Astrocyte (in vitro differentiated cells and primary cell): ENCODE data around the gene ATP5PO. TPM values are rescaled to one million over a fixed set of nuclear protein-coding genes. Genes with fewer than 3 reads are reported as not detected.

ENCODE experiments used
- DNase-seq: peaks from one replicate; pipeline ENCODE4 v3.0.0-alpha.2; 2010; ENCODE audit warnings: low read depth
- FAIRE-seq: peaks from 2 replicates; lab custom pipeline; 2011; peaks lifted over from hg19 to GRCh38; lab: Jason Lieb, UNC
- H2AFZ ChIP-seq: 2 replicates; pipeline ENCODE4 v1.6.0; 2012; ENCODE audit warnings: low read depth, low read length, inconsistent platforms
- H3K27ac ChIP-seq: 2 replicates; pipeline ENCODE4 v1.5.1; 2011; ENCODE audit warnings: low read depth, low read length, inconsistent platforms
- H3K27me3 ChIP-seq: 2 replicates; pipeline ENCODE4 v1.6.0; 2011; ENCODE audit warnings: low read length, inconsistent platforms; ENCODE audit not compliant: insufficient read depth
- H3K36me3 ChIP-seq: 2 replicates; pipeline ENCODE4 v1.5.1; 2011; ENCODE audit warnings: low read length, inconsistent platforms; ENCODE audit not compliant: insufficient read depth
- H3K4me1 ChIP-seq: 2 replicates; pipeline ENCODE4 v1.5.1; 2011; ENCODE audit warnings: low read length, inconsistent platforms; ENCODE audit not compliant: insufficient read depth
- H3K4me2 ChIP-seq: 2 replicates; pipeline ENCODE4 v1.6.0; 2012; ENCODE audit warnings: low read length, inconsistent platforms
- H3K4me3 ChIP-seq: 2 replicates; pipeline ENCODE4 v1.5.1; 2011; ENCODE audit warnings: low read depth, mild to moderate bottlenecking, low read length, inconsistent platforms; ENCODE audit not compliant: insufficient read depth
- H3K79me2 ChIP-seq: 2 replicates; pipeline ENCODE4 v1.6.0; 2012; ENCODE audit warnings: mild to moderate bottlenecking, low read length, inconsistent platforms; ENCODE audit not compliant: insufficient read depth
- H3K9ac ChIP-seq: 2 replicates; pipeline ENCODE4 v1.6.0; 2012; ENCODE audit warnings: mild to moderate bottlenecking, low read length, inconsistent platforms
- H3K9me3 ChIP-seq: 2 replicates; pipeline ENCODE4 v1.5.1; 2012; ENCODE audit warnings: low read depth, mild to moderate bottlenecking, low read length, inconsistent platforms; ENCODE audit not compliant: insufficient read depth
- H4K20me1 ChIP-seq: 2 replicates; pipeline ENCODE4 v1.6.0; 2012; ENCODE audit warnings: low read length, inconsistent platforms; ENCODE audit not compliant: insufficient read depth
- H3K27ac Mint-ChIP-seq: one replicate; pipeline ENCODE4 v1.8.0; 2021; ENCODE audit warnings: mild to moderate bottlenecking, mixed read lengths; ENCODE audit not compliant: unreplicated experiment
- H3K27me3 Mint-ChIP-seq: one replicate; pipeline ENCODE4 v1.8.0; 2021; ENCODE audit warnings: low read depth, mixed read lengths; ENCODE audit not compliant: unreplicated experiment
- H3K36me3 Mint-ChIP-seq: one replicate; pipeline ENCODE4 v1.8.0; 2021; ENCODE audit warnings: low read depth, mixed read lengths; ENCODE audit not compliant: unreplicated experiment
- H3K4me1 Mint-ChIP-seq: one replicate; pipeline ENCODE4 v1.8.0; 2021; ENCODE audit warnings: low read depth, mixed read lengths; ENCODE audit not compliant: unreplicated experiment
- H3K4me3 Mint-ChIP-seq: one replicate; pipeline ENCODE4 v1.8.0; 2021; ENCODE audit warnings: mild to moderate bottlenecking, moderate library complexity, mixed read lengths; ENCODE audit not compliant: unreplicated experiment
- H3K9me3 Mint-ChIP-seq: one replicate; pipeline ENCODE4 v1.8.0; 2021; ENCODE audit warnings: mild to moderate bottlenecking, mixed read lengths; ENCODE audit not compliant: unreplicated experiment
- EZH2 ChIP-seq: IDR thresholded peaks from 2 replicates; pipeline ENCODE4 v1.6.1; 2012; ENCODE audit warnings: mild to moderate bottlenecking, low read length, inconsistent platforms; ENCODE audit not compliant: insufficient read depth
- total RNA-seq: library from RNA; stranded (reverse); gene quantifications from 2 replicates; pipeline ENCODE4 v1.2.1, GENCODE V29; 2021
- TF ChIP-seq, protein P1 (sequence below): IDR thresholded peaks from 2 replicates; pipeline ENCODE4 v1.5.1; 2011; ENCODE audit warnings: low read depth, mild to moderate bottlenecking, inconsistent platforms, low read length, moderate library complexity; ENCODE audit not compliant: insufficient read depth

Gene ATP5PO
- total RNA-seq, 1 donor from 2014 or later: 171 TPM

DNA sequence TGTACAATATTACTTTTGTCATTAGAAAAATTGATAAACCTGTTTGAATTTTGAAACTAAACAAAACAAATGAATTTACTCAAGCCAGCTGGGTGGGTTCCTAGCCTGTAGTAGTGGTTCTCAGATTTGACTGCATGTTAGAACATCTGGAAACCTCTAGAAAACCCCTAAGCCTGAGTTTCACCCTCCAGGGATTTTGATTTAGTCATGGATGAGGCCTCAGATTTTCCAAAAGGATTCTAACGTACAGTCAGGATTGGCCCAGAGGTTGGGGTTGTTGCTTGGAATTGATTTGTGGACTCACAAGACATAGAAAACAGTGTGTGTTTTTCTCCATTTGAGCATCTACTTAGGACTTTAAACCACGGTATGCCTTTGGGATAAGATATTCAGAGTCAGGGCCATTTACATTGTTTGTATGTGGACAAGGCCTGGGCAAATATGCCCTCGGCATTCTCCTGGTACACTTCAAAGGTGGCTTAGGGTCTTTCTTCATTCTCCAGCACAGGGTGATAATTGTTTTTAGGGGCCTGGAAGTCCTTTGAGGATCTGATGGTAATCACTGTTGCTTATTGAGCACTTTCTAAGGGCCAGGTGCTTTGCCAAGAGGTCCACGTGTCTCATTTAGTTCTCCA is 42.6 kb downstream of the ATP5PO start:
- FAIRE-seq (no peak), DNase-seq (no peak)
- Histone ChIP-seq H3K4me3 (no peak overlapping the region), H3K79me2 (no peaks in the 10 kb centered on the region), H3K27me3 (no peaks in the 10 kb centered on the region), H3K4me2 (no peak overlapping the region), H3K9me3 (no peaks in the 10 kb centered on the region), H2AFZ (no peak overlapping the region), H3K4me1 (peaks cover 4% of the 10 kb centered on the region), H3K27ac (no peak overlapping the region), H3K36me3 (no peaks in the 10 kb centered on the region), H4K20me1 (no peaks in the 10 kb centered on the region), H3K9ac (no peak overlapping the region)
- no peak overlapping the region for H3K4me3 Mint-ChIP-seq
- no peaks in the 10 kb centered on the region for H3K9me3 Mint-ChIP-seq
- TF ChIP-seq, protein P1, sequence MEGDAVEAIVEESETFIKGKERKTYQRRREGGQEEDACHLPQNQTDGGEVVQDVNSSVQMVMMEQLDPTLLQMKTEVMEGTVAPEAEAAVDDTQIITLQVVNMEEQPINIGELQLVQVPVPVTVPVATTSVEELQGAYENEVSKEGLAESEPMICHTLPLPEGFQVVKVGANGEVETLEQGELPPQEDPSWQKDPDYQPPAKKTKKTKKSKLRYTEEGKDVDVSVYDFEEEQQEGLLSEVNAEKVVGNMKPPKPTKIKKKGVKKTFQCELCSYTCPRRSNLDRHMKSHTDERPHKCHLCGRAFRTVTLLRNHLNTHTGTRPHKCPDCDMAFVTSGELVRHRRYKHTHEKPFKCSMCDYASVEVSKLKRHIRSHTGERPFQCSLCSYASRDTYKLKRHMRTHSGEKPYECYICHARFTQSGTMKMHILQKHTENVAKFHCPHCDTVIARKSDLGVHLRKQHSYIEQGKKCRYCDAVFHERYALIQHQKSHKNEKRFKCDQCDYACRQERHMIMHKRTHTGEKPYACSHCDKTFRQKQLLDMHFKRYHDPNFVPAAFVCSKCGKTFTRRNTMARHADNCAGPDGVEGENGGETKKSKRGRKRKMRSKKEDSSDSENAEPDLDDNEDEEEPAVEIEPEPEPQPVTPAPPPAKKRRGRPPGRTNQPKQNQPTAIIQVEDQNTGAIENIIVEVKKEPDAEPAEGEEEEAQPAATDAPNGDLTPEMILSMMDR: no peak
- TF ChIP-seq EZH2: no peak
- peaks cover 4% of the 10 kb centered on the region for H3K27me3 Mint-ChIP-seq
- no peaks in the 10 kb centered on the region for H3K36me3 Mint-ChIP-seq
- H3K27ac Mint-ChIP-seq: no peak overlapping the region
- peaks cover 4% of the 10 kb centered on the region for H3K4me1 Mint-ChIP-seq

DNA sequence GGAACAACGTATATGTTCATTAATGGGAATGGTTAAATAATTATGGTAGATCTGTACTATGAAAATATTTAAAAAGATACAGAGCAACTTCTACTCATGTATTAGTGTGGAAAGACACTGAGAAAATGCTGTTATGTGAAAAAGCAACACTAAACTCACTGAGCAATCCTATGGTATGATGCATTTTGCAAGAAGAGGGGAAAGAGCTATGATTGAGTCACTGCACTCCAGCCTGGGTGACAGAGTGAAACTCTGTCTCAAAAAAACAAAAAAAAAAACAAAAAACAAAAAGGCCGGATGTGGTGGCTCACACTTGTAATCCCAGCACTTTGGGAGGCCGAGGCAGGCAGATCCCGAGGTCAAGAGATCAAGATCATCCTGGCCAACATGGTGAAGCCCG is 44.4 kb downstream of the ATP5PO start:
- Histone ChIP-seq H3K27me3 (no peaks in the 10 kb centered on the region), H3K27ac (no peak overlapping the region), H3K36me3 (no peaks in the 10 kb centered on the region), H2AFZ (no peak overlapping the region), H3K79me2 (no peaks in the 10 kb centered on the region), H3K9ac (no peak overlapping the region), H3K9me3 (no peaks in the 10 kb centered on the region), H3K4me3 (no peak overlapping the region), H3K4me2 (no peak overlapping the region), H3K4me1 (peaks cover 4% of the 10 kb centered on the region), H4K20me1 (no peaks in the 10 kb centered on the region)
- no peak overlapping the region for H3K4me3 Mint-ChIP-seq
- no peak for DNase-seq
- no peak for FAIRE-seq
- TF ChIP-seq, protein P1: no peak
- no peak for TF ChIP-seq EZH2
- no peaks in the 10 kb centered on the region for H3K9me3 Mint-ChIP-seq
- H3K36me3 Mint-ChIP-seq: no peaks in the 10 kb centered on the region
- peaks cover 3% of the 10 kb centered on the region for H3K4me1 Mint-ChIP-seq
- H3K27me3 Mint-ChIP-seq: peaks cover 6% of the 10 kb centered on the region
- no peak overlapping the region for H3K27ac Mint-ChIP-seq

DNA sequence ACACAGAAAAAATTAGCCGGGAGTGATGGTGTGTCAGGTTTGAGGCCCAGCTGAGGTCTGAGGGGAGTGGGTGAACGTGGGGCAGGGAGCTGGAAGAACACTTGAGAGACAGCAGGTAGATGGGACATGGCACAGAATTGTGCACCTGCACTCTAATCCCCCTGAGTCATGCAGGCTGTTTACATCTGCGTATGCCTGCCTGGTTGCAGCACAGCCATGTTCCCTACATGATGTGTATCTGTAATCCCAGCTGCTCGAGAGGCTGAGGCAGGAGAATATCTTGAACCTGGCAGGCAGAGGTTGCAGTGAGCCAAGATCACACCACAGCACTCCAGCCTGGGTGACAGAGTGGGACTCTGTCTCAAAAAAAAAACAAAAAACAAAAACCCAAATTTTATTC is 44.8 kb downstream of the ATP5PO start:
- peaks cover 3% of the 10 kb centered on the region for H3K4me1 Mint-ChIP-seq
- no peak overlapping the region for H3K4me2 ChIP-seq
- no peaks in the 10 kb centered on the region for H3K79me2 ChIP-seq
- no peak overlapping the region for H3K9ac ChIP-seq
- FAIRE-seq (no peak), DNase-seq (no peak)
- peaks cover 4% of the 10 kb centered on the region for H3K27me3 Mint-ChIP-seq
- peaks cover 4% of the 10 kb centered on the region for H3K4me1 ChIP-seq
- no peak overlapping the region for H3K4me3 Mint-ChIP-seq
- H3K27ac ChIP-seq: no peak overlapping the region
- H4K20me1 ChIP-seq: no peaks in the 10 kb centered on the region
- H3K36me3 ChIP-seq: no peaks in the 10 kb centered on the region
- no peak for TF ChIP-seq EZH2
- TF ChIP-seq, protein P1: no peak
- H2AFZ ChIP-seq: no peak overlapping the region
- H3K9me3 ChIP-seq: no peaks in the 10 kb centered on the region
- no peaks in the 10 kb centered on the region for H3K9me3 Mint-ChIP-seq
- no peak overlapping the region for H3K4me3 ChIP-seq
- H3K36me3 Mint-ChIP-seq: no peaks in the 10 kb centered on the region
- H3K27ac Mint-ChIP-seq: no peak overlapping the region
- no peaks in the 10 kb centered on the region for H3K27me3 ChIP-seq
